Measurements from ENCODE around the gene NRL. TPM values are rescaled to one million over a fixed set of nuclear protein-coding genes. Genes with fewer than 3 reads are reported as not detected.

NRL gene
- total and polyA plus RNA-seq, 9 of the 15 experiments (the other 6 are each of a cell fraction or from before 2014, with no cell fraction given) = 0.07 to 2.7 (median 1.4) TPM; not detected in 1

- TF ChIP-seq MGA (IDR thresholded peaks at IDR 0.05) (no peak), CHAMP1 (IDR thresholded peaks at IDR 0.05) (no peak), RBM39 (optimal IDR thresholded peaks at IDR 0.05; ENCODE audit: low read depth, low read length) (no peak), ZNF778 (CRISPR knock-in tag; IDR thresholded peaks at IDR 0.05) (no peak), SIRT6 (IDR thresholded peaks at IDR 0.05; ENCODE audit: low read depth, low read length) (no peak), FOXK1 (CRISPR knock-in tag; IDR thresholded peaks at IDR 0.05; ENCODE audit: borderline replicate concordance) (no peak), ZNF655 (CRISPR knock-in tag; IDR thresholded peaks at IDR 0.05) (no peak), ZBTB7A (IDR thresholded peaks at IDR 0.05; ENCODE audit: borderline replicate concordance, control insufficient read depth, low read depth, low read length) (no peak; the same call in 1 of the 2 replicates), POLR2AphosphoS5 (IDR thresholded peaks at IDR 0.05; ENCODE audit: control insufficient read depth, insufficient read depth, low read depth, low read length) (0 out of 2 replicates have a peak, but pooled peaks have one; percentile 21)
Measured at GRCh38 chr14:24160850-24161804, 46.4 kb upstream of the NRL start, which contains the start of gene IRF9 (continued).
